Dermis blood vessel endothelial cell (primary cell): ENCODE results near the gene SPATA13. TPM values are rescaled to one million over a fixed set of nuclear protein-coding genes. Genes with fewer than 3 reads are reported as not detected.
A peak's percentile ranks its signal among the peaks of the same experiment; 100 is the strongest.

ENCODE experiments used
- DNase-seq: peaks from one replicate; pipeline ENCODE4 v3.0.0; 2010
- total RNA-seq: library from RNA; depleted of rRNA; stranded (reverse); fragments of >200 nt; gene quantifications from 2 replicates; pipeline ENCODE4 v1.2.3, GENCODE V29; 2014

SPATA13 gene
- total RNA-seq, 1 donor from 2014 or later = 2.4 TPM

GRCh38 chr13:24225062-24225461 lies 64.5 kb downstream of the SPATA13 start:
- no peak for DNase-seq

- DNase-seq = no peak
Measured at GRCh38 chr13:24225930-24226329, 65.4 kb downstream of the SPATA13 start.

- DNase-seq = no peak
Measured at GRCh38 chr13:24226762-24227161, 66.2 kb downstream of the SPATA13 start.

- DNase-seq = peak; percentile 84
Measured at GRCh38 chr13:24228852-24229458, 68.4 kb downstream of the SPATA13 start.

GRCh38 chr13:24230428-24231072 lies 70.0 kb downstream of the SPATA13 start:
- no peak for DNase-seq

- DNase-seq = no peak
Measured at GRCh38 chr13:24231377-24231776, 70.9 kb downstream of the SPATA13 start.

GRCh38 chr13:24232037-24232436 lies 71.5 kb downstream of the SPATA13 start:
- no peak for DNase-seq

- DNase-seq = no peak
Measured at GRCh38 chr13:24232474-24232873, 72.0 kb downstream of the SPATA13 start.

GRCh38 chr13:24233351-24233901 lies 72.9 kb downstream of the SPATA13 start:
- no peak for DNase-seq

GRCh38 chr13:24234200-24234915 lies 73.8 kb downstream of the SPATA13 start:
- no peak for DNase-seq

- DNase-seq = no peak
Measured at GRCh38 chr13:24237356-24237755, 76.8 kb downstream of the SPATA13 start.

GRCh38 chr13:24241336-24241735 lies 80.8 kb downstream of the SPATA13 start:
- DNase-seq = no peak

GRCh38 chr13:24242100-24242499 lies 81.6 kb downstream of the SPATA13 start:
- no peak for DNase-seq

GRCh38 chr13:24243302-24243701 lies 82.8 kb downstream of the SPATA13 start:
- DNase-seq = no peak

GRCh38 chr13:24244802-24245201 lies 84.3 kb downstream of the SPATA13 start:
- DNase-seq = no peak

GRCh38 chr13:24247016-24247415 lies 86.5 kb downstream of the SPATA13 start:
- DNase-seq = no peak

- no peak for DNase-seq
Measured at GRCh38 chr13:24249624-24250023, 89.1 kb downstream of the SPATA13 start.

GRCh38 chr13:24250376-24251057 lies 90.0 kb downstream of the SPATA13 start:
- DNase-seq = no peak

- no peak for DNase-seq
Measured at GRCh38 chr13:24251525-24251924, 91.0 kb downstream of the SPATA13 start.

- no peak for DNase-seq
Measured at GRCh38 chr13:24252136-24252535, 91.6 kb downstream of the SPATA13 start.

GRCh38 chr13:24253520-24254145 lies 93.1 kb downstream of the SPATA13 start:
- no peak for DNase-seq

- DNase-seq = no peak
Measured at GRCh38 chr13:24254146-24254841, 93.8 kb downstream of the SPATA13 start.
